Prostate gland (tissue), 2 donors: Measurements from ENCODE around the gene FSD2.

Experiments
- POLR2A ChIP-seq: fragments of 450-650 bp; IDR thresholded peaks from one replicate; pipeline ENCODE4 v1.6.1; 2016; ENCODE audit warnings: antibody characterized with exemption, mild to moderate bottlenecking
- TF ChIP-seq, protein P1 (sequence below), 4 experiments: fragments of 200-600 bp in 2 of 4; fragments of 450-650 bp in 2 of 4; sonication (generic) in 2 of 4; IDR thresholded peaks; 1 replicate in 3 of 4; 2 replicates in 1 of 4; pipeline ENCODE4 v1.5.1; 2016 to 2019; ENCODE audit warnings: antibody characterized with exemption in 4 of 4, mild to moderate bottlenecking in 2 of 4, moderate library complexity in 2 of 4

DNA sequence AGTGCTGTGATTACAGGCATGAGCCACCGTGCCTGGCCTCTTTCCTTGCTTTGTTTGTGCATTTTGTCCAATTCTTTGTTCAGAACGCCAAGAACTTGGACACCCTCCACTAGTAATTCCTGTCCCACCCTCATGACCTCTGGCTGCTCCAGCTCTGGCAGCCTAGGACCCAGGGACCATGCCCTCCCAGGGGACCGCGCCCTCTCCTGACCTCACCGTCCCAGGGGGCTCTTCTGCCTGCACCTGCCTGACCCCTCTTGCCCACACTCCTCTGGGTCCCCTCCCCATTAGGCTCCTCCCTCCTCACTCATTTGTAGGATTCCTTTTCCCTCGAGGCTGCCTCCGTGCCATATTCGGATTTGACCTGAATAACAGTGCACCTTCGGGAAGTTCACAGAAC is 41.1 kb downstream of the FSD2 start:
- TF ChIP-seq, protein P1, sequence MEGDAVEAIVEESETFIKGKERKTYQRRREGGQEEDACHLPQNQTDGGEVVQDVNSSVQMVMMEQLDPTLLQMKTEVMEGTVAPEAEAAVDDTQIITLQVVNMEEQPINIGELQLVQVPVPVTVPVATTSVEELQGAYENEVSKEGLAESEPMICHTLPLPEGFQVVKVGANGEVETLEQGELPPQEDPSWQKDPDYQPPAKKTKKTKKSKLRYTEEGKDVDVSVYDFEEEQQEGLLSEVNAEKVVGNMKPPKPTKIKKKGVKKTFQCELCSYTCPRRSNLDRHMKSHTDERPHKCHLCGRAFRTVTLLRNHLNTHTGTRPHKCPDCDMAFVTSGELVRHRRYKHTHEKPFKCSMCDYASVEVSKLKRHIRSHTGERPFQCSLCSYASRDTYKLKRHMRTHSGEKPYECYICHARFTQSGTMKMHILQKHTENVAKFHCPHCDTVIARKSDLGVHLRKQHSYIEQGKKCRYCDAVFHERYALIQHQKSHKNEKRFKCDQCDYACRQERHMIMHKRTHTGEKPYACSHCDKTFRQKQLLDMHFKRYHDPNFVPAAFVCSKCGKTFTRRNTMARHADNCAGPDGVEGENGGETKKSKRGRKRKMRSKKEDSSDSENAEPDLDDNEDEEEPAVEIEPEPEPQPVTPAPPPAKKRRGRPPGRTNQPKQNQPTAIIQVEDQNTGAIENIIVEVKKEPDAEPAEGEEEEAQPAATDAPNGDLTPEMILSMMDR (IDR thresholded peaks at IDR 0.05) = no peak
- TF ChIP-seq POLR2A = no peak
